Hepatocyte (in vitro differentiated cells): ENCODE results near the gene GPX8. TPM values are rescaled to one million over a fixed set of nuclear protein-coding genes. Genes with fewer than 3 reads are reported as not detected.

ENCODE experiments used
- DNase-seq: peaks from one replicate; pipeline ENCODE4 v3.0.0-alpha.2; 2016; ENCODE audit warnings: low spot score
- H2AFZ ChIP-seq: fragments of 200-600 bp; sonication (generic); 2 replicates; pipeline ENCODE4 v1.6.0; 2016; ENCODE audit warnings: antibody characterized with exemption, mild to moderate bottlenecking
- H3K27ac ChIP-seq: fragments of 200-600 bp; sonication (generic); 2 replicates; pipeline ENCODE4 v1.5.1; 2016; ENCODE audit warnings: mild to moderate bottlenecking
- H3K27me3 ChIP-seq: fragments of 200-600 bp; sonication (generic); 2 replicates; pipeline ENCODE4 v1.6.1; 2016
- H3K36me3 ChIP-seq: fragments of 200-600 bp; sonication (generic); replicated peaks from 2 replicates; pipeline ENCODE4 v1.5.1; 2016; ENCODE audit warnings: low read depth; ENCODE audit not compliant: insufficient read depth
- H3K4me1 ChIP-seq: fragments of 200-600 bp; sonication (generic); 2 replicates; pipeline ENCODE4 v1.5.1; 2016; ENCODE audit warnings: mild to moderate bottlenecking, moderate library complexity; ENCODE audit not compliant: insufficient read depth
- H3K4me2 ChIP-seq: fragments of 200-600 bp; sonication (generic); 2 replicates; pipeline ENCODE4 v1.6.0; 2016
- H3K4me3 ChIP-seq: fragments of 200-600 bp; sonication (generic); 2 replicates; pipeline ENCODE4 v1.5.1; 2016; ENCODE audit warnings: mild to moderate bottlenecking
- H3K79me2 ChIP-seq: fragments of 200-600 bp; sonication (generic); 2 replicates; pipeline ENCODE4 v1.6.0; 2017; ENCODE audit warnings: mild to moderate bottlenecking
- H3K9me2 ChIP-seq: fragments of 200-600 bp; sonication (generic); replicated peaks from 2 replicates; pipeline ENCODE4 v1.6.0; 2017; ENCODE audit warnings: mild to moderate bottlenecking; ENCODE audit not compliant: insufficient read depth
- H3K9me3 ChIP-seq: fragments of 200-600 bp; sonication (generic); 2 replicates; pipeline ENCODE4 v1.5.1; 2016; ENCODE audit warnings: low read depth, mild to moderate bottlenecking
- H4K20me1 ChIP-seq: fragments of 200-600 bp; sonication (generic); 2 replicates; pipeline ENCODE4 v1.6.0; 2016; ENCODE audit warnings: mild to moderate bottlenecking; ENCODE audit not compliant: insufficient read depth, poor library complexity, severe bottlenecking
- EZH2 ChIP-seq: fragments of 200-600 bp; sonication (generic); IDR thresholded peaks from 2 replicates; pipeline ENCODE4 v1.6.1; 2016; ENCODE audit warnings: antibody characterized with exemption, mild to moderate bottlenecking, borderline replicate concordance
- EZH2phosphoT487 ChIP-seq: fragments of 200-600 bp; sonication (generic); IDR thresholded peaks from one replicate; pipeline ENCODE4 v1.6.1; 2018; ENCODE audit warnings: antibody characterized with exemption, mild to moderate bottlenecking, low read depth, moderate library complexity; ENCODE audit not compliant: unreplicated experiment, severe bottlenecking
- WGBS: methylation state at CpG from one replicate; pipeline ENCODE4 v1.1.6; 2016; ENCODE audit warnings: low lambda C conversion rate; ENCODE audit errors: missing lambda C conversion rate; 5-methylcytosine and 5-hydroxymethylcytosine counted together
- polyA plus RNA-seq: library from polyadenylated mRNA; unstranded; fragments of >200 nt; fragmentation: Nextera tagmentation; extraction: Ambion mirVana; gene quantifications from 2 replicates; pipeline ENCODE4 v1.2.1, GENCODE V29; 2016
- total RNA-seq: library from RNA; depleted of rRNA; stranded (reverse); fragments of >200 nt; gene quantifications from 2 replicates; pipeline ENCODE4 v1.2.3, GENCODE V29; 2014
- TF ChIP-seq, protein P1 (sequence below): fragments of 200-600 bp; sonication (generic); IDR thresholded peaks from 2 replicates; pipeline ENCODE4 v1.5.1; 2016; ENCODE audit warnings: antibody characterized with exemption, mild to moderate bottlenecking; ENCODE audit not compliant: poor library complexity

The GPX8 gene
- total and polyA plus RNA-seq, 2 experiments from 2014 or later: 134 to 178 TPM

DNA sequence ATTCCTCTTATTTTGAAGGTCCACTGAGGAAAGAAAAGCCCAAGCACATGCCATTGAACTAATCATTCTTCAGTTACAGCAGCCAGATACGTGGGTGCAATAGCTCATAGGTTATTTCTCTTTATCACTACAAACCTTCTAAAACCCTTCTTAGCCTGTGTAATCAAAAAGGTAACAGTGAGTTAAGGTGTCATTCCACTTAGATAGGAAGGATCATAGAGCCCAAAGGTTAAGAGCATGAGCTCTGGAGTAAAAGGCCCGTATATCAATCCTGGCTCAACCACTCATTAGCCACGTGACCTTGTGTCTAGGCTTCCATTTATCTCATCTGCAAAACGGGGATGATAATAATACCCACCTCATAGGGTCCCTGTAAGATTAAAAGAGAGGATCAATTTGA lies 2.7 kb downstream of the GPX8 start:
- Histone ChIP-seq H3K79me2 (peaks cover 17% of the 10 kb centered on the region), H3K4me1 (peaks cover 11% of the 10 kb centered on the region), H3K4me3 (no peak overlapping the region), H3K27ac (no peak overlapping the region), H3K9me3 (no peaks in the 10 kb centered on the region), H2AFZ (no peak overlapping the region), H3K9me2 (no peaks in the 10 kb centered on the region), H3K4me2 (peak overlapping the region; percentile 74), H4K20me1 (peaks cover 17% of the 10 kb centered on the region), H3K36me3 (no peaks in the 10 kb centered on the region), H3K27me3 (no peaks in the 10 kb centered on the region)
- WGBS: 57% methylated on average over 4 of the region's 4 CpGs
- TF ChIP-seq, protein P1, sequence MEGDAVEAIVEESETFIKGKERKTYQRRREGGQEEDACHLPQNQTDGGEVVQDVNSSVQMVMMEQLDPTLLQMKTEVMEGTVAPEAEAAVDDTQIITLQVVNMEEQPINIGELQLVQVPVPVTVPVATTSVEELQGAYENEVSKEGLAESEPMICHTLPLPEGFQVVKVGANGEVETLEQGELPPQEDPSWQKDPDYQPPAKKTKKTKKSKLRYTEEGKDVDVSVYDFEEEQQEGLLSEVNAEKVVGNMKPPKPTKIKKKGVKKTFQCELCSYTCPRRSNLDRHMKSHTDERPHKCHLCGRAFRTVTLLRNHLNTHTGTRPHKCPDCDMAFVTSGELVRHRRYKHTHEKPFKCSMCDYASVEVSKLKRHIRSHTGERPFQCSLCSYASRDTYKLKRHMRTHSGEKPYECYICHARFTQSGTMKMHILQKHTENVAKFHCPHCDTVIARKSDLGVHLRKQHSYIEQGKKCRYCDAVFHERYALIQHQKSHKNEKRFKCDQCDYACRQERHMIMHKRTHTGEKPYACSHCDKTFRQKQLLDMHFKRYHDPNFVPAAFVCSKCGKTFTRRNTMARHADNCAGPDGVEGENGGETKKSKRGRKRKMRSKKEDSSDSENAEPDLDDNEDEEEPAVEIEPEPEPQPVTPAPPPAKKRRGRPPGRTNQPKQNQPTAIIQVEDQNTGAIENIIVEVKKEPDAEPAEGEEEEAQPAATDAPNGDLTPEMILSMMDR: no peak
- TF ChIP-seq EZH2phosphoT487 (no peak), EZH2 (no peak)
- DNase-seq: no peak

DNA sequence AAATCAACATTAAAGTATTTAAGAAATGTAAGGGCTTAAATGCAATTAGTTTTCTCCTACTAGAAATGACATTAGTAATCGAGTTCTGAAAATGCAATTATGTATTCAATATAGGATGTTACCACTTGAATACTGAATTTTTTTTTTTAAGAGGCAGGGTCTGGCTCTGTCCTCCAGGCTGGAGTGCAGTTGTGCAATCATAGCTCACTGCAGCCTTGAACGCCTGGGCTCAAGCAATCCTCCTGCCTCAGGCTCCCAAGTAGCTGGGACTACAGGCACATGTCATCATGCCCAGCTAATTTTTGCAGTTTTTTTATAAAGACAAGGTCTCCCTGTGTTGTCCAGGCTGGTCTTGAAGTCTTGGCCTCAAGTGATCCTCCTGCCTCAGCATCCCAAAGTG lies 11.5 kb downstream of the GPX8 start:
- 42% methylated on average over 2 of the region's 2 CpGs for WGBS
- Histone ChIP-seq H3K79me2 (no peaks in the 10 kb centered on the region), H4K20me1 (no peaks in the 10 kb centered on the region), H3K27me3 (peaks cover 35% of the 10 kb centered on the region), H3K4me1 (peaks cover 13% of the 10 kb centered on the region), H2AFZ (no peak overlapping the region), H3K9me2 (no peaks in the 10 kb centered on the region), H3K4me2 (no peak overlapping the region), H3K4me3 (no peak overlapping the region), H3K36me3 (no peaks in the 10 kb centered on the region), H3K9me3 (no peaks in the 10 kb centered on the region), H3K27ac (no peak overlapping the region)
- DNase-seq: no peak
- no peak for TF ChIP-seq EZH2
- no peak for TF ChIP-seq EZH2phosphoT487
- TF ChIP-seq, protein P1: no peak

DNA sequence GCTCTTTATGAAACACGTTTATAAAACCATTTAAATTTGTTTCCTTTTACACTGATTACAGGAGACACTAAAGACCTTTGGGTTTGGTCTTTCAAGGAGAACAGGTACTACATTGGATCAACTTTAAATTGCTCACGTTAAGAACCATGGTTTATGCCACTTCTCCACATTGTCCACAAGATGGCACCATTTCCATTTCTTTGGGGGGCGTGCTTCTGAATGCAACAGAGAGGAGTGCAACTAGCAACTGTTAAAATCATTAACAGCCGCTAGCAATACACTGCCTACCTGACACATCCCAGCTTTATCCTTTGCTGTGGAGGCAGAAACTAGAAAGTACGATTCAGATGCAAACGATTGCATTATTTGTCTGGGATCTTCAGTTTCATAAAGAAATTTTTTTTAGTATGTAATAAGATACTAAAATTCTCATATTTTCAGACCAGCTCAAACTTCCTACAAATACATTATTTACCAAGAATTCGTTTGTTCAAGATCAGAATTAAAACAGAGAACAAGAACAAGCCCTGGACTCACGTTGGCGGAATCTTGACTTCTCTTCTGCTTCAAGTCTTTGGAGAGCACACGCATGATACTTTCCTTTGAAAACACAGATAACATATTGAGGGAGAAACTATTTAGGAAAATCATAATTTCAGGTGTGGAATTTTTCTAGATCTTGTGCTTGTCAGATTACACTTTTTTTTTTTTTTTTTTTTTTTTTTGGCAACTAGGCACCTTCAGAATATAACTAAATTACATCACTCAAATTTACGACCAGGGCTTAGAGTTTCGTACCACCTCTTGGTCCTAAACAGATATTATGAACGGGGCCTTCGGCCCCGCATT lies 12.3 kb downstream of the GPX8 start:
- no peaks in the 10 kb centered on the region for H3K36me3 ChIP-seq
- WGBS: 11% methylated on average over 15 of the region's 15 CpGs

More for the DNA sequence above, 12.3 kb downstream of the GPX8 start:
- peak; percentile 85 for DNase-seq
- TF ChIP-seq, protein P1: peak; percentile 87
- TF ChIP-seq EZH2phosphoT487: no peak
- TF ChIP-seq EZH2: no peak
- peaks cover 43% of the 10 kb centered on the region for H3K27me3 ChIP-seq
- no peak overlapping the region for H3K27ac ChIP-seq
- H3K9me3 ChIP-seq: no peaks in the 10 kb centered on the region
- peak overlapping the region; percentile 99 for H3K4me2 ChIP-seq
- H3K4me1 ChIP-seq: peaks cover 13% of the 10 kb centered on the region
- H3K9me2 ChIP-seq: no peaks in the 10 kb centered on the region
- H4K20me1 ChIP-seq: no peaks in the 10 kb centered on the region
- no peaks in the 10 kb centered on the region for H3K79me2 ChIP-seq
- peak overlapping the region; percentile 71 for H3K4me3 ChIP-seq
- peak overlapping the region; percentile 41 for H2AFZ ChIP-seq
